Measurements from ENCODE around the gene ATXN7. TPM values are rescaled to one million over a fixed set of nuclear protein-coding genes. Genes with fewer than 3 reads are reported as not detected.

Gene ATXN7
- total and polyA plus RNA-seq, 2 donors from 2014 or later: 1.4 to 36.4 TPM

DNA sequence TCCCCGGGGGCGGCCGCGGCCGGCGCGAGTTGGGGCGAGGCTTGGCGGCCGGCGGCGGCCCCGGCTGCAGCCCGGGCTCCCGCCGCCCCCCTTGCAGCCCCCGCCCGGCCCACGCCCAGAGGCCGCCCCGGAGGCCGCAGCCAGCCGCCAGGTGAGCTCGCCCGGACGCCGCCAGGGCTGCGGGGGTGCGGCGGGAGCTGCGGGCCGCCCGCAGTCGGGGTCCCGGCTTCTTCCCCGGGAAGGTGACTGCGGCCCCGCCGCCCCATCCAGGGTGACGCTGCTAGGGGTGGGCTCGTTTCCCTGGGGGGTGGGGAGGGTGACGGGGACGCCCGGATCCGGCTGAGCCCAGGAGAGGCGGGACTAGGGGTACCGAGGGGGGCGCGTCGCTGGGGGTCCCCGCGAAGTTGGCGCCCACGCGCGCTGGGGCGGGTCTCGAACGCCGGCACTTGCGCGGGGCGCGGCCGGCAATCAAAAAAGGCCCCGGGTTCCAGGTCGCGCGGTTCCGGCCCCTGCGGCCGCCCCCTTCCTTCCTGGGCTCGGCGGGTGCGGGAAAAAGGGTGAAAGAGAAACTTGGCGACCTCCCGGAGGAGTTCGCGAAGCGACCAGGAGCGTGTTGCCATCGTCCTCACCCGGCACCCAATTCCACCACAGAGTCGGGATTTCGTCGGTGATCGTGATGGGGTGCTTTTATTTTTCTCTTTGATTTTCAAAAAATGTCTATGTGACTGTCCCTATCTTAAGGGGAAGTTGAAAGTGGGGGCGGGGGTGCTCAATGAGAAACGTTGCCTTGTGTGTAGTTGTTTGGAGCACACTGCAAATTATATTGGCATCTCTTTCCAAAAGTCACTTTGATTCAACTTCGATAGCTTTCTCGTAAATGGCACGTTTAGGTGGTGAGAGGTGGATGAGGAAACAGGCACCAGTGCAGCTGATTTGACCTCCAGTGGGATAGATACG, 619 bp downstream of the ATXN7 start:
- peak overlapping the region; percentile 63 to 79 for H3K27ac ChIP-seq (ENCODE audit: low read depth in 2 of 2, low read length in 2 of 2)
- H3K36me3 ChIP-seq (ENCODE audit: control insufficient read depth in 2 of 3, insufficient read depth in 3 of 3, low read length in 3 of 3): no peaks in the 10 kb centered on the region
- TF ChIP-seq, protein P1, sequence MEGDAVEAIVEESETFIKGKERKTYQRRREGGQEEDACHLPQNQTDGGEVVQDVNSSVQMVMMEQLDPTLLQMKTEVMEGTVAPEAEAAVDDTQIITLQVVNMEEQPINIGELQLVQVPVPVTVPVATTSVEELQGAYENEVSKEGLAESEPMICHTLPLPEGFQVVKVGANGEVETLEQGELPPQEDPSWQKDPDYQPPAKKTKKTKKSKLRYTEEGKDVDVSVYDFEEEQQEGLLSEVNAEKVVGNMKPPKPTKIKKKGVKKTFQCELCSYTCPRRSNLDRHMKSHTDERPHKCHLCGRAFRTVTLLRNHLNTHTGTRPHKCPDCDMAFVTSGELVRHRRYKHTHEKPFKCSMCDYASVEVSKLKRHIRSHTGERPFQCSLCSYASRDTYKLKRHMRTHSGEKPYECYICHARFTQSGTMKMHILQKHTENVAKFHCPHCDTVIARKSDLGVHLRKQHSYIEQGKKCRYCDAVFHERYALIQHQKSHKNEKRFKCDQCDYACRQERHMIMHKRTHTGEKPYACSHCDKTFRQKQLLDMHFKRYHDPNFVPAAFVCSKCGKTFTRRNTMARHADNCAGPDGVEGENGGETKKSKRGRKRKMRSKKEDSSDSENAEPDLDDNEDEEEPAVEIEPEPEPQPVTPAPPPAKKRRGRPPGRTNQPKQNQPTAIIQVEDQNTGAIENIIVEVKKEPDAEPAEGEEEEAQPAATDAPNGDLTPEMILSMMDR (IDR thresholded peaks at IDR 0.05; ENCODE audit: borderline replicate concordance, extremely low read depth, insufficient read depth): no peak
- H3K4me1 ChIP-seq (ENCODE audit: control insufficient read depth in 2 of 3, insufficient read depth in 2 of 3, low read depth in 1 of 3, low read length in 3 of 3): peaks cover 0 to 8% (median 2%) of the 10 kb centered on the region in 3 donors
- H3K9me3 ChIP-seq (ENCODE audit: control insufficient read depth in 2 of 3, insufficient read depth in 1 of 3, low read length in 3 of 3): no peaks in the 10 kb centered on the region
- no peak for FAIRE-seq
- DNase-seq: peak; percentile 35 to 85 (median 52)
- peak overlapping the region; percentile 45 to 60 (median 51) for H3K9ac ChIP-seq (ENCODE audit: low read length in 3 of 3)
- H3K27me3 ChIP-seq (ENCODE audit: control insufficient read depth, insufficient read depth, low read length): no peaks in the 10 kb centered on the region
- intact Hi-C loops (cut with DNase I): no loop called here
- H3K4me3 ChIP-seq (ENCODE audit: low read length in 3 of 3): peak overlapping the region; percentile 66 to 80 (median 74)

DNA sequence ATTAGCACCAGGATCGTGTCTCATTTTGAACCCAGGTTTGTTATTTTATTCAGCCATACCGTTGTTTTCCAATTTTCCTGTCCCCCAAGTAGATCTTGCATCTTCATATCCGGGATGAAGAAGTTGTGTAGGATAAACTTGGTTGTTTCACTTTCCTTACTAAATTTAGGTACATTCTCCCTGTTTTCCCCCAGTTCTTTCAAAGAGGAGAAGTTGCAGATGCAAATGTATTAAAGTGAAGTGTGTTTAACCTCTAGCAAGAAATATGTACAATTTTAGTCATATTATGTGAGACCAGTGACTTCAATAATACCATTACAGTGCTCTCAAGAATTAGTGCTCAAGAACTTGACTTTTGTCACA, 1.3 kb downstream of the ATXN7 start:
- no peak for FAIRE-seq
- Histone ChIP-seq H3K27ac (ENCODE audit: low read depth in 2 of 2, low read length in 2 of 2) (peak overlapping the region; percentile 63 to 79), H3K9ac (ENCODE audit: low read length in 3 of 3) (peak overlapping the region in 2 of 3 donors; percentile 51 to 60), H3K36me3 (ENCODE audit: control insufficient read depth in 2 of 3, insufficient read depth in 3 of 3, low read length in 3 of 3) (no peaks in the 10 kb centered on the region), H3K4me3 (ENCODE audit: low read length in 3 of 3) (peak overlapping the region; percentile 66 to 80 (median 74)), H3K4me1 (ENCODE audit: control insufficient read depth in 2 of 3, insufficient read depth in 2 of 3, low read depth in 1 of 3, low read length in 3 of 3) (peaks cover 0 to 8% (median 2%) of the 10 kb centered on the region in 3 donors), H3K27me3 (ENCODE audit: control insufficient read depth, insufficient read depth, low read length) (no peaks in the 10 kb centered on the region), H3K9me3 (ENCODE audit: control insufficient read depth in 2 of 3, insufficient read depth in 1 of 3, low read length in 3 of 3) (no peaks in the 10 kb centered on the region)
- intact Hi-C loops (cut with DNase I): no loop called here
- TF ChIP-seq, protein P1 (IDR thresholded peaks at IDR 0.05; ENCODE audit: borderline replicate concordance, extremely low read depth, insufficient read depth): no peak
- no peak for DNase-seq

DNA sequence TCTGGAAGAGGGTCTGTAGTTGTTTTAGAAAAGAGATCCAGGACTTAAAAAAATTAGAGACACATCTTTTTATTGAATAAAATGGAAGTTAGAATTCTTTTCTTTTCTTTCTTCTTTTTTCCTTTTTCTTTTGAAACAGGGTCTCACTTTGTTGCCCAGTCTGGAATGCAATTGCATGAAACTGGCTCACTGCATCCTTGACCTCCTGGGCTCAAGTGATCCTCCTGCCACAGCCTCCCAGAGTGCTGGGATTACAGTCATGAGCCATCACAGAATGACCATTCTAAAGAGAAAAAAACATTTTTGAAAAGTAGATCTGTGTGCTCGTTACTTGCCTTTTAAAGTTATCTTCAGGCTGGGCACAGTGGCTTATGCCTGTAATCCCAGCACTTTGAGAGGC, 3.6 kb downstream of the ATXN7 start:
- intact Hi-C loops (cut with DNase I): no loop called here
- Histone ChIP-seq H3K4me1 (ENCODE audit: control insufficient read depth in 2 of 3, insufficient read depth in 2 of 3, low read depth in 1 of 3, low read length in 3 of 3) (peaks cover 0 to 8% (median 2%) of the 10 kb centered on the region in 3 donors), H3K9me3 (ENCODE audit: control insufficient read depth in 2 of 3, insufficient read depth in 1 of 3, low read length in 3 of 3) (no peaks in the 10 kb centered on the region), H3K36me3 (ENCODE audit: control insufficient read depth in 2 of 3, insufficient read depth in 3 of 3, low read length in 3 of 3) (no peaks in the 10 kb centered on the region), H3K9ac (ENCODE audit: low read length in 3 of 3) (no peak overlapping the region), H3K27ac (ENCODE audit: low read depth in 2 of 2, low read length in 2 of 2) (no peak overlapping the region), H3K4me3 (ENCODE audit: low read length in 3 of 3) (no peak overlapping the region), H3K27me3 (ENCODE audit: control insufficient read depth, insufficient read depth, low read length) (no peaks in the 10 kb centered on the region)
- TF ChIP-seq, protein P1 (IDR thresholded peaks at IDR 0.05; ENCODE audit: borderline replicate concordance, extremely low read depth, insufficient read depth): no peak
- DNase-seq: no peak
- FAIRE-seq: no peak

Measured in kidney (tissue), 14 donors.